HepG2 (cell line): ENCODE data around the gene TNFRSF6B.

Source experiments
- HMGXB4 ChIP-seq, 2 experiments: sonication (generic) in 1 of 2; formaldehyde crosslinking in 1 of 2; IDR thresholded peaks; 2 replicates each; pipeline versions ENCODE4 v1.4.0 to v1.6.1; 2018 to 2020; ENCODE audit warnings: missing genetic modification reagents in 2 of 2, borderline replicate concordance in 1 of 2, low read depth in 1 of 2, mild to moderate bottlenecking in 1 of 2, missing biosample characterization in 1 of 2
- KLF9 ChIP-seq: IDR thresholded peaks from 2 replicates; pipeline ENCODE4 v1.6.1; 2016; ENCODE audit warnings: low read depth
- LBX2 ChIP-seq: sonication (generic); formaldehyde crosslinking; IDR thresholded peaks from 2 replicates; pipeline ENCODE4 v1.5.0; 2020; ENCODE audit warnings: missing genetic modification reagents, mild to moderate bottlenecking, borderline replicate concordance
- TCF7L2 ChIP-seq: IDR thresholded peaks from 2 replicates; pipeline ENCODE4 v1.6.1; 2011; ENCODE audit warnings: mild to moderate bottlenecking, low read depth, low read length, moderate library complexity

- no peak for TF ChIP-seq TCF7L2
- no peak for TF ChIP-seq KLF9 (CRISPR knock-in tag)
- no peak for TF ChIP-seq LBX2
- TF ChIP-seq HMGXB4 (CRISPR knock-in tag; IDR thresholded peaks at IDR 0.05; ENCODE audit: borderline replicate concordance in 1 of 2, low read depth in 1 of 2), result no peak; a peak in 1 of 4 replicates
These were observed 44.9 kb downstream of the TNFRSF6B start for GRCh38 chr20:63741354-63741675.
